T-helper 17 cell (primary cell): Measurements from ENCODE around the gene ICOS. TPM values are rescaled to one million over a fixed set of nuclear protein-coding genes. Genes with fewer than 3 reads are reported as not detected.
A peak's percentile ranks its signal among the peaks of the same experiment; 100 is the strongest.

Experiments
- ATAC-seq: fragments of 150-1000 bp; cut with Tn5 transposase; 2 replicates; pipeline ENCODE4 v1.10.0; 2021; ENCODE audit warnings: mild to moderate bottlenecking, moderate library complexity
- DNase-seq, 3 donors: peaks; one replicate each; pipeline versions ENCODE4 v3.0.0 to v3.0.0-alpha.2; 2020 to 2021
- H3K9me3 ChIP-seq: one replicate; pipeline ENCODE4 v1.7.0; 2013; ENCODE audit warnings: low read length, mild to moderate bottlenecking; ENCODE audit not compliant: control insufficient read depth, poor library complexity, severe bottlenecking
- H3K27ac Mint-ChIP-seq: one replicate; pipeline ENCODE4 v1.8.0; 2022; ENCODE audit warnings: mild to moderate bottlenecking, moderate library complexity, mixed read lengths
- H3K27me3 Mint-ChIP-seq: one replicate; pipeline ENCODE4 v1.8.0; 2022; ENCODE audit warnings: mixed read lengths
- H3K36me3 Mint-ChIP-seq: one replicate; pipeline ENCODE4 v1.8.0; 2022; ENCODE audit warnings: low read depth, mixed read lengths
- H3K4me1 Mint-ChIP-seq: one replicate; pipeline ENCODE4 v1.8.0; 2022; ENCODE audit warnings: mild to moderate bottlenecking, mixed read lengths
- H3K4me3 Mint-ChIP-seq: one replicate; pipeline ENCODE4 v1.8.0; 2022; ENCODE audit warnings: mild to moderate bottlenecking, moderate library complexity, mixed read lengths
- total RNA-seq, 4 donors: library from RNA in 2 of 4; stranded (reverse) in 2 of 4; gene quantifications; one replicate each; pipeline ENCODE4 v1.2.3 and lab custom pipeline; 2022 to 2026

ICOS gene, protein sequence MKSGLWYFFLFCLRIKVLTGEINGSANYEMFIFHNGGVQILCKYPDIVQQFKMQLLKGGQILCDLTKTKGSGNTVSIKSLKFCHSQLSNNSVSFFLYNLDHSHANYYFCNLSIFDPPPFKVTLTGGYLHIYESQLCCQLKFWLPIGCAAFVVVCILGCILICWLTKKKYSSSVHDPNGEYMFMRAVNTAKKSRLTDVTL
- total RNA-seq (100 to 1,000 TPM in 1 of 2 donors, 10 to 100 TPM in 1; 71.5 to 122 TPM), total RNA-seq (lab: John Stamatoyannopoulos, UW) (158 to 204 reads per million in 2 donors)

- Mint-ChIP-seq H3K36me3 (peaks cover 12% of the 10 kb centered on the region), H3K4me1 (peaks cover 58% of the 10 kb centered on the region), H3K4me3 (peak within 1 kb of the TSS; percentile 96), H3K27me3 (no peaks in the 10 kb centered on the region), H3K27ac (peak within 1 kb of the TSS; percentile 99)
- H3K9me3 ChIP-seq: no peaks in the 10 kb centered on the region
- DNase-seq (peak in 1 of 3 donors; percentile 42), ATAC-seq (peak; percentile 75)
Observed at GRCh38 chr2:203936535-203936934, at the start of gene ICOS. TSS of gene ICOS (plus strand) at chr2:203936763. CDS start at chr2:203936815, 52 bp downstream.

DNA sequence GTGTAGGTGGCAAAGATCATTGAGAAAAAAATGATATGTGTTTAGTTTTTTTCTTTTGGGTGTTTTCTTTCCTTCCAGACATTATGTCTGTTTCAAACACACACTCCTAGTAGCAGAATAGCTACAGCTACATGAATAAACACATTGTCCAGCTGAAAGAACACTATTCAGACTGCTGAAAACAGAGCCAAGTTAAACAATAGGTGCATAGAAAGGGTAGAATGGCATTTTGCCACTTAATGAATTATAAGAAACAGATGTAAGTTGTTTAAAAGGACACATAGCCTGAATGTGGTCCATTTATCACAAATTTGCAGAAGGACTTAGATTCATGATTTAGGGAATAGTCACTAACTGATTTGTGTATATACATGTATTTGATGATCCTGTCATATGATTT lies 48.9 kb upstream of the ICOS start:
- Mint-ChIP-seq H3K4me1 (peaks cover 17% of the 10 kb centered on the region), H3K27me3 (no peaks in the 10 kb centered on the region), H3K27ac (peak overlapping the region; percentile 6)

GRCh38 chr2:203889542-203889941 lies 47.0 kb upstream of the ICOS start:
- Mint-ChIP-seq H3K27me3 (no peaks in the 10 kb centered on the region), H3K4me3 (no peak overlapping the region), H3K4me1 (peaks cover 19% of the 10 kb centered on the region), H3K27ac (no peak overlapping the region), H3K36me3 (no peaks in the 10 kb centered on the region)
- ATAC-seq: no peak
- no peaks in the 10 kb centered on the region for H3K9me3 ChIP-seq
- DNase-seq: no peak

More for the DNA sequence above, 48.9 kb upstream of the ICOS start:
- ATAC-seq: no peak
- DNase-seq: no peak
- no peaks in the 10 kb centered on the region for H3K36me3 Mint-ChIP-seq
- no peaks in the 10 kb centered on the region for H3K9me3 ChIP-seq
- no peak overlapping the region for H3K4me3 Mint-ChIP-seq

DNA sequence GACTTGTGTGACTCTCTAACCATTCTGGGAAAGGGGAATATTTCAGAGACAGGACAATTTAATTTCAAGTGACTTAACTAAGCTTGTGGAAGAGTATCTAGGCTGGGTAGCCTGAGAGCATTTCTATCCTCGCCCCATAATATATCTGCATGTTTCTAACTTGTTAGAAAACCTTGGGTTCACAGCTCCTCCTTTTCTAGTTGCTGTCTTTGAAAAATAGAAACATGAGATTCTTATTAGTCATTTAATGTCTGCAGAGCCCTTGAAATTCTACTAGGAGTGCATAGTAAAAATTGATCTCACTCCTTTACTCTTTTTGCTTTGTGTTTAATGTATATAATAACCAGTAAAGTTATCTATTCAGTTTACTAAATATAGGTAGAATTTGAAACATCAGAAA lies 46.6 kb upstream of the ICOS start:
- no peak for ATAC-seq
- Mint-ChIP-seq H3K27me3 (no peaks in the 10 kb centered on the region), H3K27ac (no peak overlapping the region), H3K36me3 (no peaks in the 10 kb centered on the region), H3K4me3 (no peak overlapping the region), H3K4me1 (peaks cover 19% of the 10 kb centered on the region)
- H3K9me3 ChIP-seq: no peaks in the 10 kb centered on the region
- no peak for DNase-seq

DNA sequence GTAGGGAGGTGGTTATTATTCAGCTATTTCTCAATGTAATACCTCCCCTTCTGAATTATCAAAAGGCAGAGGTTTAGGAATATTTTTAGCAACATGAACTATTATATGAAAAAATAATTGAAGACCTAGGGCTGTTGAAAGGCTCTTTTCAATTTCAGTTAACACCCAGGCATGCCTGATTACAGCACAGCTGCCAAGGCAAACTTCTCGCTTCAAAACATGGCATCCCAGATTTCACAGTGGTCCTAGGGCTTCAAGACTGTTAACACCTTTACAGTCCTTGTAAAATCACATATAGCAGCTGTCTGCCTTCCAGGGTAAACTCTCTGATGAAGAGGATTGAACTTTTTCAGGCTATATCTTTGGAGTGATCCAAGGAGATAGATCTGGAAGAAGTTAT lies 45.8 kb upstream of the ICOS start:
- H3K9me3 ChIP-seq: no peaks in the 10 kb centered on the region
- Mint-ChIP-seq H3K4me1 (peaks cover 16% of the 10 kb centered on the region), H3K4me3 (no peak overlapping the region), H3K27ac (no peak overlapping the region), H3K36me3 (no peaks in the 10 kb centered on the region), H3K27me3 (no peaks in the 10 kb centered on the region)
- ATAC-seq (no peak), DNase-seq (no peak)

- no peak overlapping the region for H3K4me3 Mint-ChIP-seq
- H3K27ac Mint-ChIP-seq: no peak overlapping the region
- H3K9me3 ChIP-seq: no peaks in the 10 kb centered on the region
- no peaks in the 10 kb centered on the region for H3K27me3 Mint-ChIP-seq
- ATAC-seq (peak; percentile 67), DNase-seq (no peak)
- H3K4me1 Mint-ChIP-seq: peaks cover 13% of the 10 kb centered on the region
- H3K36me3 Mint-ChIP-seq: no peaks in the 10 kb centered on the region
Observed at GRCh38 chr2:203891474-203891873, 45.1 kb upstream of the ICOS start.

DNA sequence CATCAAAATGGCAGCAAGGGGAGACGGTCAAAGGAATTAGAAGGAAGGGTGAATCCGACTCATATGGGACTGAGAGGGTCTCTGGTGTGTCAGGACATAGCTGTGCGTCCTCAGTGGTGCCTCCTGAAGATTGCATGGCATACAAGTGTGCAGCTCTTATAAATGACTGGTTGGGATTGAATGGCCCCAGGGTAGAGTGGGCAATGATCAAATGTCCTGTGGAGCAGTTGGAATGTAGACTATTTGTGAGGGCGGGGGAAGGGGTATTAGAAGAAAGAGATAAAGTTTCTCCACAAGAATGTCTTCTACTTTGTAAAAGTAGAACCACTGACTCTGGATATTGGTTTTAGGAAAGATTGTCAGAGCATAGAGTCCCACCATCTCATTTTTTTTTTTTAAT lies 44.4 kb upstream of the ICOS start:
- no peak for ATAC-seq
- H3K4me3 Mint-ChIP-seq: no peak overlapping the region
- H3K27ac Mint-ChIP-seq: no peak overlapping the region
- H3K9me3 ChIP-seq: no peaks in the 10 kb centered on the region
- H3K27me3 Mint-ChIP-seq: no peaks in the 10 kb centered on the region
- no peak for DNase-seq
- peaks cover 14% of the 10 kb centered on the region for H3K4me1 Mint-ChIP-seq
- no peaks in the 10 kb centered on the region for H3K36me3 Mint-ChIP-seq

- DNase-seq (no peak), ATAC-seq (no peak)
- Mint-ChIP-seq H3K4me1 (peaks cover 19% of the 10 kb centered on the region), H3K4me3 (no peak overlapping the region), H3K27me3 (no peaks in the 10 kb centered on the region), H3K27ac (no peak overlapping the region), H3K36me3 (no peaks in the 10 kb centered on the region)
- H3K9me3 ChIP-seq: no peaks in the 10 kb centered on the region
Observed at GRCh38 chr2:203893401-203893800, 43.2 kb upstream of the ICOS start.

GRCh38 chr2:203893840-203894239 lies 42.7 kb upstream of the ICOS start:
- peaks cover 19% of the 10 kb centered on the region for H3K4me1 Mint-ChIP-seq
- no peak overlapping the region for H3K4me3 Mint-ChIP-seq
- DNase-seq (no peak), ATAC-seq (no peak)
- no peaks in the 10 kb centered on the region for H3K9me3 ChIP-seq
- H3K36me3 Mint-ChIP-seq: no peaks in the 10 kb centered on the region
- H3K27ac Mint-ChIP-seq: no peak overlapping the region
- H3K27me3 Mint-ChIP-seq: no peaks in the 10 kb centered on the region

DNA sequence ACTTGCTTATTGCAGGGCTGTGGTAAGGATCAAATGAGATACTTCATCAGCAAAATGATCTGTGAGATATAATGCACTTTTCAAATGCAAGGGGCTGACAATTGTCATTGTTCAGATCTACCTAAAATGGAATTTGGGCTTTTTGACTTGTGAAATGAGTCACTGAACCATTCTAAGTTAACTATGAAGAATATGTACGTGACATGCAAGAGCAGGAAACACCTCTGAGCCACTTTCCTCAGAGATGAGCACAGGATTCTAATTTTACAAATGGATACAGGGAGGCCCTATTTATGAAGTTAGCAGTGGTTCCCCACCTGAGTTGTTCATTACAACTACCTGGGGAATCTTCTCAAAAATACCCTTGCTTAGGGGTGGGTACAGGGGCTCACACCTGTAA lies 42.3 kb upstream of the ICOS start:
- no peak for ATAC-seq
- Mint-ChIP-seq H3K27me3 (no peaks in the 10 kb centered on the region), H3K36me3 (no peaks in the 10 kb centered on the region), H3K4me1 (peaks cover 21% of the 10 kb centered on the region), H3K4me3 (no peak overlapping the region), H3K27ac (no peak overlapping the region)
- DNase-seq: no peak
- no peaks in the 10 kb centered on the region for H3K9me3 ChIP-seq

DNA sequence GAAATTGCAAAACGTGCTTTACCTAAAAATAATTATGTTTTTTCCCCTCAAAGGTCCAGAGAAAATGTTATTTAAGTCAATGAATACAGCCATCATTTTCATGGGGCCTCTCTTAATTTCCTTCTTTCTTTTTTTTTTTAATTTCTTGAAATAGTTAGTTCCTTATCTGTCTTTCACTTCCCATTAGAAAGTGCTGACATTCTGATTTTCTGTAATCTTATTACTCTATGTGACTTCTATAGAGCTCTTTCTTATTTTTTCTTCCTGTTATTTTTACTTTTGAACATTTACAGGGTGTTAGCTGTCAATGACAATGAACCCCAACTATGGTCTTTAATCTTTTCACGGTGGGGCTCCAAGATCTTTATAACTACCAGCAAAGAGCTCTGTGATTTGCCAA lies 39.0 kb upstream of the ICOS start:
- Mint-ChIP-seq H3K27me3 (no peaks in the 10 kb centered on the region), H3K36me3 (no peaks in the 10 kb centered on the region), H3K4me1 (peaks cover 18% of the 10 kb centered on the region), H3K4me3 (no peak overlapping the region), H3K27ac (peak overlapping the region; percentile 27)
- ATAC-seq (no peak), DNase-seq (no peak)
- no peaks in the 10 kb centered on the region for H3K9me3 ChIP-seq

GRCh38 chr2:203898657-203899056 lies 37.9 kb upstream of the ICOS start:
- H3K27ac Mint-ChIP-seq: peak overlapping the region; percentile 27
- no peak for ATAC-seq

DNA sequence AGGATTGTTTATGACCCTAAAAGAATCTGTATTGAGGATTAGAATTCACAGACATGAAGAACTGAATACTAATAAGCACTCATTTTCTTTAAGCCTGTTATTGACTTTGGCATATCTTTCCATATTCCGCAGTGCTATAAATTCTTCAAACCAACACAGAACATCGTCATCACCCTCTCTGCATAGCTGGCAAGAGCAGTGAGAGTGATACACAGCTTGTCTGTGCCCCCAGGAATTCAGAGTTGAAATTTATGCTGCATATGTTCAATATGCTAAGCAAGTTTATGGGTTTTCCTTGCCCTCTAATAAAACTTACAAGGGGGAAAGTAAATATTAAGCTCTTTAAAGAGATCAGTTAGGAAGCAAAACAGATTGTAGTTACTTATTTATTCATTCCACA lies 36.3 kb upstream of the ICOS start:
- ATAC-seq: no peak
- no peak for DNase-seq
- no peak overlapping the region for H3K27ac Mint-ChIP-seq
- no peaks in the 10 kb centered on the region for H3K9me3 ChIP-seq
- H3K27me3 Mint-ChIP-seq: no peaks in the 10 kb centered on the region
- H3K36me3 Mint-ChIP-seq: no peaks in the 10 kb centered on the region
- H3K4me1 Mint-ChIP-seq: peaks cover 13% of the 10 kb centered on the region
- H3K4me3 Mint-ChIP-seq: no peak overlapping the region

More at GRCh38 chr2:203898657-203899056, 37.9 kb upstream of the ICOS start:
- Mint-ChIP-seq H3K4me1 (peaks cover 17% of the 10 kb centered on the region), H3K36me3 (no peaks in the 10 kb centered on the region), H3K4me3 (no peak overlapping the region), H3K27me3 (no peaks in the 10 kb centered on the region)
- no peak for DNase-seq
- no peaks in the 10 kb centered on the region for H3K9me3 ChIP-seq

- Mint-ChIP-seq H3K36me3 (no peaks in the 10 kb centered on the region), H3K27me3 (no peaks in the 10 kb centered on the region), H3K4me3 (no peak overlapping the region), H3K4me1 (peaks cover 9% of the 10 kb centered on the region), H3K27ac (no peak overlapping the region)
- no peak for ATAC-seq
- no peak for DNase-seq
- no peaks in the 10 kb centered on the region for H3K9me3 ChIP-seq
Observed at GRCh38 chr2:203904022-203904421, 32.5 kb upstream of the ICOS start.
